Stimulated activated CD8-positive, alpha-beta memory T cell treated with anti-CD3 and anti-CD28 coated beads, Interleukin-4, amount 100 ng/mL, for 48 hours (primary cell): Measurements from ENCODE around the gene RPA3.

Source experiments
- DNase-seq: peaks from one replicate; pipeline ENCODE4 v3.0.0-alpha.2; 2020

RPA3 gene

GRCh38 chr7:7718492-7718891 is at the start of gene RPA3:
Gene RPA3, minus strand, starts transcription at chr7:7718607. Its CDS starts 78,189 bp downstream, at chr7:7640418.
- no peak for DNase-seq

GRCh38 chr7:7766671-7767070 is 48.3 kb upstream of the RPA3 start:
- DNase-seq = no peak

GRCh38 chr7:7765422-7765821 is 47.0 kb upstream of the RPA3 start:
- no peak for DNase-seq

GRCh38 chr7:7764520-7765396 is 46.4 kb upstream of the RPA3 start:
- no peak for DNase-seq

- no peak for DNase-seq
Observed at GRCh38 chr7:7761974-7762779, 43.8 kb upstream of the RPA3 start.

GRCh38 chr7:7761340-7761973 is 43.0 kb upstream of the RPA3 start:
- no peak for DNase-seq

- DNase-seq = no peak
Observed at GRCh38 chr7:7757576-7757975, 39.2 kb upstream of the RPA3 start.

- DNase-seq = no peak
Observed at GRCh38 chr7:7756577-7756976, 38.2 kb upstream of the RPA3 start.

GRCh38 chr7:7751243-7752092 is 33.1 kb upstream of the RPA3 start:
- DNase-seq = no peak

- no peak for DNase-seq
Observed at GRCh38 chr7:7750571-7751242, 32.3 kb upstream of the RPA3 start.

- DNase-seq = no peak
Observed at GRCh38 chr7:7746458-7746857, 28.1 kb upstream of the RPA3 start.

- no peak for DNase-seq
Observed at GRCh38 chr7:7745966-7746365, 27.6 kb upstream of the RPA3 start.

- DNase-seq = no peak
Observed at GRCh38 chr7:7745258-7745657, 26.9 kb upstream of the RPA3 start.

- DNase-seq = no peak
Observed at GRCh38 chr7:7742223-7742622, 23.8 kb upstream of the RPA3 start.

- DNase-seq = no peak
Observed at GRCh38 chr7:7740037-7740355, 21.6 kb upstream of the RPA3 start.

- DNase-seq = no peak
Observed at GRCh38 chr7:7739204-7740036, 21.0 kb upstream of the RPA3 start.

GRCh38 chr7:7738622-7739021 is 20.2 kb upstream of the RPA3 start:
- no peak for DNase-seq

GRCh38 chr7:7738177-7738576 is 19.8 kb upstream of the RPA3 start:
- DNase-seq = no peak

- DNase-seq = no peak
Observed at GRCh38 chr7:7737674-7738073, 19.3 kb upstream of the RPA3 start.

- DNase-seq = no peak
Observed at GRCh38 chr7:7736671-7737070, 18.3 kb upstream of the RPA3 start.

- no peak for DNase-seq
Observed at GRCh38 chr7:7732621-7733281, 14.3 kb upstream of the RPA3 start.
